HG02870 (cell line): ENCODE measurements around the gene CARS2.
"Not testable (repeated sequence)": the region's sequence is repeated elsewhere in the genome, so short reads cannot be mapped to it uniquely, and the experiment has no call there.

ENCODE experiments used
- ATAC-seq: cut with Tn5 transposase; IDR thresholded peaks from one replicate; pipeline ENCODE4 v1.9.1; 2021; ENCODE audit warnings: mild to moderate bottlenecking, moderate library complexity; ENCODE audit not compliant: unreplicated experiment

Gene CARS2

DNA sequence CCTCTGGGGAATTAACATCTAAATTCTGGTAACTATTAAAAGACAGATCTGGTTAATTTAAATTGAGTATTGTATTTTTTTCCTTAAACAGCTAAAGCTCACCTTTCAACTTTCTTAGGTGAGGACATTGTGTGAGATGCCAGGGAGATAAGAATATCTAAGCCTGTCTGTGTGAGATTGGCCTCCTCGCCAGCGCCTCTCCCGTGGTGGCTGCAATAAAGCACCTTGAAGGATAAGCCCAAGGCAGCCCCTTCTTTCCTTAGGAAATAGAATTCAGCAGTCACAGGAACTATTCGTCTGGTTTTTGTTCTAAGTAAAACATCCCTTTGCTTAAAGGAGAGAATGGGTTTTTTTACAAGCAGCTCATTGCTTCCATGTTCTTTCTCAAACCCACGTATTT is 66.0 kb downstream of the CARS2 start:
- no peak for ATAC-seq

DNA sequence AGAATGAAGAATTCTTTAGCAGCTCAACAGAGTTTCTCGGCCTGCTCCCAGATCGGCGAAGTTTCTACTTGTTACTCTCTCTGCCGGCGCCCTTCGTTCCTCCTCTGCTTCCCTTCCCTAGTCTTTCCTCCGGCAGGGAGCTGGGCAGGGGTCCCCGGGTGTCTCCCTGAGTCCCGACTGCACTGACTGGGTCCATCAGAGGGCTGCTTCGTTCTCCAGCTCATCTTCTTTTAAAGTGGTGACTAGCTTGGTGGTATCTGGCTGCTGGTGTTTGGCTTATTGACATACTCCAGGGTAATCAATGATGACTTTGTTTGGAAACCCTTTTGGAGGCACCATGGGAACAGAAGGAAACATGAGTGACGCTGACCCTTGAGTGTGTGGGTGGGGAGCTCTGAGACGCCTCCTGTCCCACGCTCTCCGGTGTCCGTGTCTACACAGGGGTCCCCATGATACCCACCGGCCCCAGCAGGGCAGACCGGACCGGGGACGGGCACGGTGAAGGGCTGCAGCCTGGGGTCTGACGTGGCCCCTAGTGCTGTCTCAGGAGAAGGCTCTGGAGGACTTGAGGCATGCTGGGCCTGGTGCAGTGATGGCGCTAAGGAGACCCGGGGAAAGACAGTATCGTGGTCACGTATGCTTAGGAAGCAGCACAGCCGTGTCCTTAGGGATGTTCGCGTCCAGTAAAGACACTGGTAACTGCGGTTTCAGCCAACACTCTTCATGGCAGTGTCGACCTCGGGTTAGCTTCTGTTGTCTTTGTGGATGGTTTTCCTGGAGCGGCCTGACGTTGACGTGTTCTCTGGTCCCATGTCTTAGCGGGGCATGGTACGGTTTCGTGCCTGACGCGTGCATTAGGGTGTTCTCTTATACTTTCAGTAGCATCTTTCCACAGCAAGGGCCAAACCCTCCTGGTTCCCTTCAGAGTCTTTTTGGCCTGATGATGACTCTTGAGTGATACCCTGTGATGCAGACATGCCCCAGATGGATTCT is 66.8 kb downstream of the CARS2 start:
- no peak for ATAC-seq

DNA sequence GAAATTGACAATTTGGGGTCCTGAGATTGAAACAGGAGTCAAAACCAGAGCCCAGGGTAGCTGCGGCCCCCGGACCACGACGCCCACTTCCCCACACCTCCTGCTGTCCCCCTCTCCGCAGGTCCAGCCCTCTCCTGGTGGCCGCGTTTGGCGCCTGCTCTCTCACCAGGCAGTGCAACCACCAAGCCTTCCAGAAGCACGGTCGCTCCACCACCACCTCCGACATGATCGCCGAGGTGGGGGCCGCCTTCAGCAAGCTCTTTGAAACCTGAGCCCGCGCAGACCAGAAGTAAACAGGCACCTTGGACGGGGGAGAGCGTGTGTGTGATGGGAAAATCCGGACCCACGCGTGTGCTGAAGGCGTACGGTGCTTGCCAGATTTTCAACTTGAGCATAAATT is 67.7 kb downstream of the CARS2 start:
- ATAC-seq, result no peak

DNA sequence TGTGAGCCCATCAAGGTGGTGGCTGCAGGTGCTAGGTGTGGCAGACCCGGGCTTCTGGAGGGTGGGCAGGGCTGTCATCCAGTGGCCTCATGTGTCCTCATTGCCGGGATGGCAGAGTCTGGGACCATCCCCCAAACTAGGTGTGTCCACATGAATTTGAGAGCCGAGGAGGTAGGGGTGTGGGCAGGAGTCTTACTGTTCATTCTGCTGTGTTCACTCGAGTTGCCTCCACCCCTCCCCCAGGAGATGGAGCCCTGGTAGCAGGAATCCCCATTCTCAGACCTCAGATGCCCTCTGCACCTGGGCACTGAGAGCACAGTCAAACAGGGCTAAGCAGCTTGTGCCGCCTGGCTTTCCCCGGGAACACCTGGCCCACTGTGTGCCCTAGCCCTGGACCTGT is 68.2 kb downstream of the CARS2 start:
- no peak for ATAC-seq

DNA sequence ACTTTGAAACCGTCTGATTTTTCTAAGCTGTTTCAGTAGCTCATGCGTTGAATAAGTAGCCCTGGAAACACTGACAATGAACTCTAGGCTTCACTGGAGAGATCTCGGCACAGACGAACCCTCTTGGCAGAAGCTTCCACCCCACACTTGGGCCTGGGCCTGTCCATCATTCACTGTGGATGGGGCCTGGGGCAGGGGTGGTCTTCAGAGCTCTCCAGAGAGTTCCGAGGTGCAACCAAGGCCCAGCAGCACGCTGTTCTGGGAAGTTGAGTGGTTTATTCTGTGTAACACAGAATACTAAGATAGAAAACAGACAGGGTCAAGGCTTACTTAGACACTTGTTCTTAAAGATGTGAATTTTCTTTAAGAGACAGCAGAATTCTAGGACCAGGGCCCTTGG is 68.6 kb downstream of the CARS2 start:
- ATAC-seq, result no peak

DNA sequence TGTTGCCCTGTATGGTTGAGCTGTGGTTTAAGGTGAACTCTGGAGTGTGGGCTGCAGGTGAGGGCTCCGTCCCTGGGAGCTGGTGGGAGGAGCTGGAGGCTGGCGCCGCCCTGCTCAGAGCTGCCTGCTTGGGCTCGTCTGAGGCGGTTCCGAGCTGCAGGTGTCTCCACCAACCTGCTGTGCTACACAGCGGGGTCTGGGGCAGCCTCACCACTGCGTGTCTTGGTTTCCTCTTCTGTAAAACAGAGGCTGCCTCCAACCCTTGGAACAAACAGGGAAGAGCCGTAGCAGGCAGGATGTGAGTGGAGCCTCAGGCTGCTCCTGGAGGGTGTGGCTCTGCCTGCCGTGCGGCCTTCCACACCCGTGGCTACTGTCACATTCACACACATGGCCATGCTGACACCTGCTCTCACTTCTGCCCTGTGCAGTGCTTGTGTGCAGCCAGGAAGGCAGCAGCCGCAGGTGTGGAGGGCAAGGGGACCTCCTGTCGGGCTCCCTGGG is 69.2 kb downstream of the CARS2 start:
- ATAC-seq, result no peak

DNA sequence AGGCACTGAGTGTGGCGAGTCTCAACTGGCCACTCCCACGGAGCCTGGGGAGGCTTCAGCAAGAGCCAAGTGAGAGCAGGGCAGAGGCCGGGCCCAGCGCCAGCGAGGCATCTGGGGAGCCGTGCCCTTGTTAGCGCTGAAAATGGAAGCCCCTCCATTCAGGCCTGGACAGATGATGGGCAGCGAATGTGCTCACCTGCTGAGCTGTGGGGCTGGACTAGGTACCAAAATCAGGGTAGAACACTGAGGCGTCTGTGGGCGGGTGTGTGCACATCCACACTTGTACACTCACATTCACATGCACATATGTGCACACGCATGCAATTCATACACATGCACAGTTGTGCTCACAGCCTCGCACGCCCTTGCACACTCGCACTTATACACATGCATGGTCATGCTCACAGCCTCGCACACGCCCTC is 69.9 kb downstream of the CARS2 start:
- no peak for ATAC-seq

DNA sequence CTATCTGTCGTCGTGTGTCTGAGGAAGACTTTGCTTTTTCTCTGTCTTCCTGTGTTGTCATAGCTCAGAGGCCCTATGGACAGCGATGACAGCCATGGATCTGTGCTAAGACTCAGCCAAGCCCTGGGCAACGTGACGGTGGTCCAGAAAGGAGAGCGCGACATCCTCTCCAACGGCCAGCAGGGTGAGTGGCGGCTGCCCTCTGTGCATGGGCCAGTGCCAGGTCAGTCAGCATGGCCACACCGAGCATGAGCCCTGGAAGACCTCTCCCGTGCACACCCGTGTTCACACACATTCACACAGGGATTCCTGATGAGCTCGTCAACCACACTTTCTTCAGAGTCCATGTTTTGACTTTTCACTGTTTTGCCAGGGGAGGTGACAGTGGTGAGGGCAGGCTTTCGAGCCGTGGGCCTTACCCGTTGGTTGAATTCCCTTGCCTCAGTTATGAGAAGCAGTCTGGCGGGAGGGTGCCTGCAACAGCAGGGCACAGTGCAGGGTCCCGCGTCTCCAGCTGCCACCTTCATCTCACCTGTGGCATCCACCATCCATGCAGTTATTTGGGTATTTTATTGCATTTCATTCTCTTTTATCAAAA is 70.4 kb downstream of the CARS2 start:
- ATAC-seq, result no peak

DNA sequence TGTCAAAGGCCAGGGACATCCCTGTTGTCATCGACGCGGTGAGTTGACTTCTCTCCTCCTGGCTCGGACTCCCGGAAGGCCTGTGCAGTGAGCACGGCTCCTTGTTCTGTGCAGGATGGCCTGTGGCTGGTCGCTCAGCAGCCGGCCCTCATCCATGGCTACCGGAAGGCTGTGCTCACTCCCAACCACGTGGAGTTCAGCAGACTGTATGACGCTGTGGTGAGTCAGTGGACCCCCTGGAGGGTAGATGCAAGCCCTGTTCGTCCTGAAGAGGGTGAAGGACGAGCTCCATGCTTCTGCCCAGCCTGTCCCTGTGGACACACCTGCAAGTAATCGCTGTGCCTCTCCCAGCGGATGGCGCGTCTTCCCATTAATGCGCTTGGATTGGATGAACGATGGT is 71.4 kb downstream of the CARS2 start:
- no peak for ATAC-seq

DNA sequence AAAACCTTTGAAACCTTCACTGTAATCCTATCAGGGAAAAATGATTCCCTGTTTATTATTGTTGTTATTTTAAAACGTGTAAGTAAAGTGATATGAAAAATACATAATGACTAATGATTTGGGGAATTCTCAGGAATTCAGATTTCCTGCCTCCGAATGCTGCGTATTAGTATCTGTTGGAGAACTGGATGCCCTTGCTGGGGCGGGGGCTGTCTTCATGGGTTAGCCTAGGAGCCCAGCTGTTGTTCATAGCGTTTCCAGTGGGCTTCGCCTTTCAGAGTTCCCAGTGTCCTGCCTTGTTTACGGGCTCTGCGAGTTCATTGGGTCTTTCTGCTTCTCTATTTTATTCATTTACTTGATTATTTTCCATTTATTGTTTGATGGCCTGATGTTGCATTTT is 72.1 kb downstream of the CARS2 start:
- no peak for ATAC-seq

DNA sequence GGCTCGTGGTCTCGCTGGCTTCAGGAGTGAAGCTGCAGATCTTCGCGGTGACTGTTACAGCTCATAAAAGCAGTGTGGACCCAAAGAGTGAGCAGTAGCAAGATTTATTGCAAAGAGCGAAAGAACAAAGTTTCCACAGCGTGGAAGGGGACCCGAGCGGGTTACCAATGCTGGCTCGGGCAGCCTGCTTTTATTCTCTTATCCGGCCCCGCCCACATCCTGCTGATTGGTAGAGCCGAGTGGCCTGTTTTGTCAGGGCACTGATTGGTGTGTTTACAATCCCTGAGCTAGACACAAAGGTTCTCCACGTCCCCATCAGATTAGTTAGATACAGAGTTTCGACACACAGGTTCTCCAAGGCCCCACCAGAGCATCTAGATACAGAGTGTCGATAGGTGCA is 73.7 kb downstream of the CARS2 start:
- not testable (repeated sequence) for ATAC-seq

DNA sequence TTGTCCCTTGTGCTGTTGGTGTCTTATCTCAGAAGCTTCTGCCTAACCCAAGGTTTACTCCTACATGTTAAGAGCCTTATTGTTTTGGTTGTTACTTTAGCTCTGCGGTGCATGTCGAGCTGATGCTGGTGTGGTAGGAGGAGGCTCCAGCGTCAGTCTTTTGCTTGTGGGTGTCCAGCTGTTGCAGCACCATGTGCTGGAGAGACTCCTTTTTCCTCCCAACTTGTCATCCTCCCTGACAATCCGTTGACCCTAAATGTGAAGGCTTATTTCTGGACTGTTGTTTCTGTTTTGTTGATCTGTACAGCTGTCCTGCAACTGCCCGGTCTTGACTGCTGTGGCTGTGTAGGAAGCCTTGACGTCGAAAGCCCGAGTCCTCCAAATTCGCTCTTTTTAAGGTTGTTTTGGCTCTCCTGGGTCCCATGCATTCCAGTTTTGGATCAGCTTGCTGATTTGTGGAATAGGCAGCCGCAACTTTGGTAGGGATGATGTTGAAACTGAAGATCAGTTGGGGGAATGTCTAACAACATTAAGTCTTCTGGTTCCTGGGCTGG is 75.3 kb downstream of the CARS2 start:
- ATAC-seq, result no peak

DNA sequence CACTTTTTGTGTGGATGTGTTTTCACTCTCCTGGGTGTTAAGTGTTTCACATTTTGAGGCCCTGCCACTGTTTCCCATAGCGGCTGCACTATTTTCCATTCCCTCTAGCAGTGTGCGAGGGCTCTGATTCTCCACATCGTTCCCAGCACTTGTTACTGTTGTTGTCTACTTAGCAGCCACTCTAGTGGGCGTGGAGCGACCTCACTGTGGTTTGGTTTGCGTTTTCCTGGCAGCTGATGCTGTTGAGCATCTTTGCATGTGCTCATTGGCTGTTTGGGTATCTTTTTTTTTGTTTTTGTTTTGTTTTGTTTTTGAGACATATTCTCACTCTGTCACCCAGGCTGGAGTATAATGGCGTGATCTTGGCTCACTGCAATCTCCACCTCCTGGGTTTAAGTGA is 76.2 kb downstream of the CARS2 start:
- no peak for ATAC-seq

DNA sequence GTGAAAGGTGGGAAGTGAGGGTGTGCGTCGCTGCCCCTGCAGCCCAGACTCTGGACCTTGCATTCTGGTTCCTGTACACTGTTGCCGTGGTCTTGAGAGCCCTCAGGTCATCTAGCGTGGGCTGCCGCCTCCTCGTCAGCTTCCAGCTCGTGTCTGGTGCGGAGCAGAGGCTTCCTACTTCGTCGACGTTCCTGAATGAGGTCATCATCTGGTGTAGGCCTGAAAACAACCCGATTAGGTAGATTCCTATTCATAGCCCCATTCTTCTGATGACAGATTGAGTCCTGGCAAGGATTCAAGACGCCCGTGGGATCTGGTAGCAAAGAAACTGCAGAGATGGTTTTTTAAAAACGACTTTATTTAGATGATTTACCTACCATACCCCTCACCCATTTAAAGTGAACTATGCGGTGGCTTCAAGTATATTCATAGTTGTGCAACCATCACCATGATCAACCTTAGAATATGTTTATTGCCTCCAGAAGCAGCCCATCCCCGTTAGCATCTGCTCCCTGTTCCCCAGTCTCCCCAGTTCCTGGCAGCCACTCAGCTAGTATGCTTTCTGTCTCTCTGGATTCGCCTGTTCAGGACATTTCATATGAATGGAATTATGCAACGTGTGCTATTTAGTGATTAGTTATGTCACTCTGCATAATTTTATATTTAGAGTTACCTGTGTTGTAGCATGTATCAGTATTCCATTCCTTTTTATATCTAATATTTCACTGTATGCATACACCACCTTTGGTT is 76.8 kb downstream of the CARS2 start:
- no peak for ATAC-seq

DNA sequence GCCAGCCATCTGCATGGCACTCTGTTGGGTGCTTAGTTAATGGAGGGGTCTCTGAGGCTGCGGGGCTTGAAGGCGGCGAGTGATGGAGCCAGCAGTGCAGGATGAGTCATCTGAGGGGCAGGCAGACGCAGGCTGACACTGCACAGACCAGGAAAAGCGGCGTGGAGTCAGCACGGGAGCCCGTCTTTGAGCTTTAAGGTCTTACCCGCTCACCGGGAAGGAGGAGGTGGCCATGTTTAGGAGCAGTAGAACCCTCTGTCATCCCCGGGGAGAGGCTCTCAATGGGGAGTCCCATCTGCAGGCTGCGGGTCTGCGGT is 77.5 kb downstream of the CARS2 start:
- ATAC-seq, result no peak

DNA sequence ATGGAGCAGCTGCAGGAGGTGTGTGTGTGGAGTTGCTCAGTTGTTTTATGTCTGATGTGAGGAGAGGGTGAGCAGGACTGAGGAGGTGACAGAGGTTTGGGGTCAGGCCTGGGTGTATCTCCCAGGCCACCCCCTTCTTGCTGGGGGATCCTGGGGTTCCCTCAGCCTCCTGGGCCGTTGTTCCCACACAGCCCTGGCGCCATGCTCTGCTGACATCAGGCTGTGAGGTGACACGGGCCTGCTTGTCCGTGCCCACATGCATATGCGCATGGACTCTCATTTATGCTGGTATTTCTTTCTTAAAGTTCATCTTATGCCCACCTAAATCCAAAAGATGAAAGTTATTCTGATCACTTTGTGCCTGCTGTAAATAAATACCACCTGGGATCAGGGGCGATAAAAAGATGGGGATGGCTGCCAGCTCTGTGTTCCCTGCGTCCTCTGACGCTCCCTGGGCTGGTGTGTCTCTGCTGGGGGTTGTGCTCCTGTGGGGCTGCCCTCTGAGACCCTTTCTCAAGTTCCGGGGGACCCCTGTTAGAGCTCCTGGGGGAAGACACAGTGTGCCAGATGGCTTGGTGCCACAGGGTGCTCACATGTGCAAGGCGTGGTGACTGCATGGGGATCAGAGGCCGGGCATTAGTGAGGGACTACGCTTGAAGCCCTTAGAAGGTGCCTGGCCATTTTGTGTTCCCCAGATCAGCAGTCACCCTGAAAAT is 78.0 kb downstream of the CARS2 start:
- no peak for ATAC-seq

DNA sequence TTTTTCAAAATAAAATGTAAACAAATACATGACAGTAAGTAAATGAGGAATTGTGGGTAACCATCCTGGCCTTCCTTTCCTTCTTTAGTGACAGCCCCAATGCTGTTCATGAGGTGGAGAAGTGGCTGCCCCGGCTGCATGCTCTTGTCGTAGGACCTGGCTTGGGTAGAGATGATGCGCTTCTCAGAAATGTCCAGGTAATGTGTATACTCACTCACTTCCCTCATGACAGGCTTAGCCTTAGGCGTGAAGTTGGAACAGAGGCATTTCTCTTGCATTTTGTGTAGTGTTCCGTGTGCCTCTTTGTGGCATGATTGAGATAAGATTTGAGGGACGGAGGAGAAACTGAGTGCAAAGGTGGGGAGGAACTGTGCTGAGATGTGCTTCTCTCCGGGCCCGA is 78.6 kb downstream of the CARS2 start:
- no peak for ATAC-seq

DNA sequence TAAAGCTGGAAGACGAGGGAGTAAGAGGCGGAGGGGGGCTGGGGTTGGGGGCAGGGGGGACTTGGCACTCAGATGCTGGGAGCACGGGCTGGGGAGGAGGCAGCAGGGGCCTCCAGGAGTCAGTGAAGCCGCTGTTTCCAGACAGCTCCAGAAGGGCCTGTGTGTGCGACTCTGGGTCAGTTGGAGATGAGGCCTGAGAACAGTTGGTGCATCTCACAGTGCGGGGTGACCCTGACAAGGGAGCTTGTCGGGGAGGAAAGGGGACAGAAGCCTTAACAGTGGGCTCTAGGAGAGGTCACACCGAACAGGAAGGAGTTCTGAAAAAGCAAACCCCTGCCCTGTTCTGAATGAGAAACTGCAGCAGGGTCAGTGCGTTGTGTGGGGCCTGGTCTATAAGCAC is 79.4 kb downstream of the CARS2 start:
- ATAC-seq, result no peak

DNA sequence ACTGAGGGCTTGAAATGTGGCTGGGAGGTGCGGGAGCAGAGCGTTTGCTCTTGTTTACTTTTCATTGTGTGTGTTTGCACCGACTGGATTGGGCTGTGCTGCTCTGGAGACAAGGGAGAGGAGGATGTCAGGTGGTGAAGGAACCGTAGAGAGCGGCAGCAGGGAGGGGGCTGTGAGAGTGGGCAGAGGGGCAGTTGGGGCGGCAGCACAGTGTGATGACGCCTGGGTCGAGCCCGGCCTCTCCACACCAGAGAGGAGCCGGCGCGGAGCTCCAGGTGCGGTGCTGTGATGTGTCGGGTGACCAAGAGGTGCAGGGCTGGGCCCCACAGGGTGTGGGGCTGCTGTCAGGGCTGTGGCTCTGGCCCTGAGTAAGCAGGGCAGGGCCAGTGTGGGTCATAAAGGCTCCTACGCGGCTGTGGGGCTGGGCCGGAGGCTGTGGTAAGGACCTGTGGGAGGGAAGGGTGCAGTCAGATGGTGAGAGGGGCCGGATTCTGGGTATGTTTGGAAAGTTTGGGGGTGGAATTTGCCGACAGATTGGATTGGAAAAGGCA is 80.1 kb downstream of the CARS2 start:
- ATAC-seq, result no peak
